ENCODE measurements around the gene MLLT1.

Gene MLLT1

DNA sequence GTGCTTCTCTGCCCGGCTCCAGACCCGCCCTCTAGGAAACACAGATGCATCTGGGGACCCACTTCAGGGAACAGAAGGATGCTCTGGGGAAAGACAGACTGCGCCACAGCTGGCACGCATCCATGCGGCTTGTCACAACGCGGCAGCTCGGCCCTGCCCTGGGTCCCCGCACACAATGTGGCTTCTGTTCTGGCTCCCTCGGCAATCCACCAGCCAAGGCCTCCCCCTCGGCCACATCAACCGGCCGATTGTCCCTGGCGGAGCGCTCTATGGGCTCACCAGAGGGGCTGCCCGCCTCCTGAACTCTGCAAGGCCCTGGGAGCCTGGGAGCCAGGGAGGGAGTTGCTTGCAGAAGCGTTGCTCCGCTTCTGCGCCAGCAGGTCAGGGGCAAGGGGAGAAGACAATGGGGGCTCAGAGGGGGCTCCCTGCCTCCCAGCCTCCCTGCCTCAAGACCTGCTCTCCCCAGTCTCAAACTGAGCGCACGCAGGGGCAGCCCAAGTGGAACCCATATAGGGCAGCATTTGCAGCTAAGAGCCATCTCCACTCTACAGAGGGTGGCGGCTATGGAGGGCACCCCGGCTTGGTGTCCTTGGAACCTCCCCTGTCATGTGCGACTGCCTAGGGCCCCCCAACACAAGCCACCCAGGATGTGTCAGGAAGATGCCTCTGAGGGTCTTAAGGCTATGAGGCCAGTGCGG, 37.9 kb downstream of the MLLT1 start:
- ATAC-seq (ENCODE audit: low read depth) (no peak), DNase-seq (ENCODE audit: low spot score) (no peak)
- Histone ChIP-seq H3K4me3 (ENCODE audit: severe bottlenecking) (no peak overlapping the region), H3K4me1 (ENCODE audit: insufficient read depth, poor library complexity, severe bottlenecking) (peaks cover 29% of the 10 kb centered on the region), H3K9me3 (ENCODE audit: severe bottlenecking) (no peaks in the 10 kb centered on the region), H3K27me3 (ENCODE audit: insufficient read depth, poor library complexity, severe bottlenecking) (no peaks in the 10 kb centered on the region), H3K27ac (ENCODE audit: poor library complexity, severe bottlenecking) (no peak overlapping the region), H3K36me3 (ENCODE audit: low read depth) (peaks cover 2% of the 10 kb centered on the region; the same call in 1 of the 2 replicates)
- no peak for TF ChIP-seq CTCF (IDR thresholded peaks at IDR 0.05; ENCODE audit: poor library complexity, severe bottlenecking)

DNA sequence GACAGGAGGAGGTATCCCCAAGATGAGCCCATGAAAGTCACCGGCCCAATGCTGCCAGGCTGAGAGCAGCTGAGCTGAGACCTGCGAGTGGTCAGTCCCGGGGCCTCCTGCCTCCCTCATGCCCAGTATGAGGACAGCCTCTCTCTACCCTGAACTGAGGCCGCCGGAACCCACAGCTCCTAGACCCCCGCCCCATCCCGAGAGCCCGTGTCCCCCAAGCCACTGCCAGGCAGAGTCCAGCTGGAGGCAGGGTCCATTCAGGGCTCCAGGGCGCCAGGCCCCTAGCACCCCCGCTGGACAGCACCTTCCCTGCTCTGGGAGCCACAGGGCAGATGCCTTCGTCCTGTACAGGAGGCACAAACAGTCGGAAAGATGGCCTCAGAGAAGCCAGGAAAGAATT, 38.7 kb downstream of the MLLT1 start:
- Histone ChIP-seq H3K36me3 (ENCODE audit: low read depth) (no peaks in the 10 kb centered on the region; the same call in 1 of the 2 replicates), H3K4me3 (ENCODE audit: severe bottlenecking) (no peak overlapping the region), H3K27ac (ENCODE audit: poor library complexity, severe bottlenecking) (no peak overlapping the region), H3K9me3 (ENCODE audit: severe bottlenecking) (no peaks in the 10 kb centered on the region), H3K4me1 (ENCODE audit: insufficient read depth, poor library complexity, severe bottlenecking) (peaks cover 35% of the 10 kb centered on the region), H3K27me3 (ENCODE audit: insufficient read depth, poor library complexity, severe bottlenecking) (no peaks in the 10 kb centered on the region)
- TF ChIP-seq CTCF (IDR thresholded peaks at IDR 0.05; ENCODE audit: poor library complexity, severe bottlenecking), result no peak
- no peak for ATAC-seq (ENCODE audit: low read depth)
- DNase-seq (ENCODE audit: low spot score), result peak; percentile 38

GRCh38 chr19:6239871-6240676, 39.7 kb downstream of the MLLT1 start:
- no peak for TF ChIP-seq CTCF (IDR thresholded peaks at IDR 0.05; ENCODE audit: poor library complexity, severe bottlenecking)
- ATAC-seq (ENCODE audit: low read depth) (no peak), DNase-seq (ENCODE audit: low spot score) (peak; percentile 24)
- Histone ChIP-seq H3K27ac (ENCODE audit: poor library complexity, severe bottlenecking) (peak overlapping the region; percentile 63), H3K36me3 (ENCODE audit: low read depth) (no peaks in the 10 kb centered on the region; the same call in 1 of the 2 replicates), H3K27me3 (ENCODE audit: insufficient read depth, poor library complexity, severe bottlenecking) (no peaks in the 10 kb centered on the region), H3K4me1 (ENCODE audit: insufficient read depth, poor library complexity, severe bottlenecking) (peaks cover 35% of the 10 kb centered on the region), H3K9me3 (ENCODE audit: severe bottlenecking) (no peaks in the 10 kb centered on the region), H3K4me3 (ENCODE audit: severe bottlenecking) (no peak overlapping the region)

- Histone ChIP-seq H3K27ac (ENCODE audit: poor library complexity, severe bottlenecking) (peak overlapping the region; percentile 63), H3K4me3 (ENCODE audit: severe bottlenecking) (no peak overlapping the region), H3K4me1 (ENCODE audit: insufficient read depth, poor library complexity, severe bottlenecking) (peaks cover 33% of the 10 kb centered on the region), H3K36me3 (ENCODE audit: low read depth) (no peaks in the 10 kb centered on the region; the same call in 1 of the 2 replicates), H3K27me3 (ENCODE audit: insufficient read depth, poor library complexity, severe bottlenecking) (no peaks in the 10 kb centered on the region), H3K9me3 (ENCODE audit: severe bottlenecking) (no peaks in the 10 kb centered on the region)
- ATAC-seq (ENCODE audit: low read depth) (peak; percentile 70), DNase-seq (ENCODE audit: low spot score) (peak; percentile 73)
- no peak for TF ChIP-seq CTCF (IDR thresholded peaks at IDR 0.05; ENCODE audit: poor library complexity, severe bottlenecking)
Measured at GRCh38 chr19:6239401-6239844, 40.4 kb downstream of the MLLT1 start.
